Brain microvascular endothelial cell (primary cell): ENCODE results near the gene SIGLEC9.

Experiments used
- DNase-seq: peaks from one replicate; pipeline ENCODE4 v3.0.0-alpha.2; 2020
- H3K27ac ChIP-seq: fragments of 250-450 bp; sonication (Bioruptor Pico); 2 replicates; pipeline ENCODE4 v1.5.1; 2020; ENCODE audit warnings: mild to moderate bottlenecking, moderate library complexity
- H3K27me3 ChIP-seq: fragments of 250-450 bp; sonication (Bioruptor Pico); replicated peaks from 2 replicates; pipeline ENCODE4 v1.5.1; 2020; ENCODE audit warnings: mild to moderate bottlenecking
- H3K36me3 ChIP-seq: fragments of 250-450 bp; sonication (Bioruptor Pico); replicated peaks from 2 replicates; pipeline ENCODE4 v1.5.1; 2020; ENCODE audit warnings: mild to moderate bottlenecking
- H3K4me3 ChIP-seq: 2 replicates; pipeline ENCODE4 v1.5.1; 2011; ENCODE audit warnings: low read depth, mild to moderate bottlenecking, control low read depth, low read length, moderate library complexity
- in situ Hi-C: cut with HindIII; loops from 2 replicates; pipeline ENCODE4 v1.10.0; 2017; ENCODE audit warnings: low sequenced_read_pairs, low pct_ligation_motif_present
- TF ChIP-seq, protein P1 (sequence below): IDR thresholded peaks from 2 replicates; pipeline ENCODE4 v1.5.1; 2011; ENCODE audit warnings: low read depth, mild to moderate bottlenecking, moderate library complexity, low read length, control low read depth, inconsistent platforms; ENCODE audit errors: missing control alignments

Gene SIGLEC9

DNA sequence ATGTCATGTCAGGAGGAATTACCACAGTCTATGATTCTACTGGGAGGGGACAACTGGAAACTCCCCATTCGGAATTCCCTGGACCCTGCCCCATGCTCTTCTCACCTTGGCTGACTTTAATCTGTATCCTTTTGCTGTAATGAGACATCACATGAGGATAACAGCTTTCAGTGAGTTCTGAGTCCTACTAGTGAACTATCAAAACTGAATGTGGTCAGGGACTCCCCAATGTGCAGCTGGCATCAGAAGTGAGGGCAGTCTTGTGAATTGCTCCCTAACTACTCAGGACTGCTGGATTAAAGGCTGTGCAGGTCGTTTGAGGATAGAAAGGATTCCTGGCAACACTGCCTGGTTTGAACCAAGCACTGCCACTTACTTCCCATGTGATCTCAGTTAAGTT lies 32.6 kb downstream of the SIGLEC9 start:
- Histone ChIP-seq H3K27me3 (peaks cover 2% of the 10 kb centered on the region), H3K27ac (no peak overlapping the region), H3K36me3 (no peaks in the 10 kb centered on the region), H3K4me3 (no peak overlapping the region)
- in situ Hi-C loops, result no loop called here
- DNase-seq, result no peak
- TF ChIP-seq, protein P1, sequence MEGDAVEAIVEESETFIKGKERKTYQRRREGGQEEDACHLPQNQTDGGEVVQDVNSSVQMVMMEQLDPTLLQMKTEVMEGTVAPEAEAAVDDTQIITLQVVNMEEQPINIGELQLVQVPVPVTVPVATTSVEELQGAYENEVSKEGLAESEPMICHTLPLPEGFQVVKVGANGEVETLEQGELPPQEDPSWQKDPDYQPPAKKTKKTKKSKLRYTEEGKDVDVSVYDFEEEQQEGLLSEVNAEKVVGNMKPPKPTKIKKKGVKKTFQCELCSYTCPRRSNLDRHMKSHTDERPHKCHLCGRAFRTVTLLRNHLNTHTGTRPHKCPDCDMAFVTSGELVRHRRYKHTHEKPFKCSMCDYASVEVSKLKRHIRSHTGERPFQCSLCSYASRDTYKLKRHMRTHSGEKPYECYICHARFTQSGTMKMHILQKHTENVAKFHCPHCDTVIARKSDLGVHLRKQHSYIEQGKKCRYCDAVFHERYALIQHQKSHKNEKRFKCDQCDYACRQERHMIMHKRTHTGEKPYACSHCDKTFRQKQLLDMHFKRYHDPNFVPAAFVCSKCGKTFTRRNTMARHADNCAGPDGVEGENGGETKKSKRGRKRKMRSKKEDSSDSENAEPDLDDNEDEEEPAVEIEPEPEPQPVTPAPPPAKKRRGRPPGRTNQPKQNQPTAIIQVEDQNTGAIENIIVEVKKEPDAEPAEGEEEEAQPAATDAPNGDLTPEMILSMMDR, result no peak

DNA sequence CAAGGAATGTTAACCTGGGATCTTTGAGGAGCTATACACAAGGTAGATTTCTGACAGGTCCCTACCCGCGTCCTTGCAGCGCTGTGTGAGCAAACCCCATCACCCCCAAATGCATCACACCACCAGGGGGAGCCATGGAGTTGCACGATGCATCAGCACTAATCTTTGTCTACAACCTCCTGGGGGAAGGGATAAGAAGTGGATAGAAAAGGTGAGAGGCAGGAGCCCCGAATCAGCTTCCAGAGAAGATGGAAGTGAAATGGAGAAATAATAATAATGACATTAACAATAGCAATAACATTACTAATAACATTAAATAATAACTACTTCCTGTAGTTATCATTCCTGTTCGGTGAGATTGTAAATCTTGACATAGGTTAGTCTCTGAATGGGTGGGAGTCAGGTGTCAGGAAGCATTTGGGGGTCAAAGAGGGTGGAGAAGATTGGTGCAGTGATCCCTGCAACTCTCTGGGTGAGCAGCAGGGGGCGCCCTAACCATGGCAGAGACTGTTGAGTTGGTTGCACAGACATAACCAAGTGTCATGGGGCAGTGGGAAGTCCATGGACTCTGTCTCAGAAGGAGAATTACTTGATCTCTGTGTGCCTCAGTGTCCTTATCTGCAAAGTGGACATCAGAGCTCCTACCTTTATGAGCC lies 33.9 kb downstream of the SIGLEC9 start:
- TF ChIP-seq, protein P1, result peak; percentile 77
- H3K27ac ChIP-seq, result no peak overlapping the region
- peak; percentile 11 for DNase-seq
- H3K36me3 ChIP-seq, result no peaks in the 10 kb centered on the region
- in situ Hi-C loops, result no loop called here
- H3K27me3 ChIP-seq, result peaks cover 2% of the 10 kb centered on the region
- no peak overlapping the region for H3K4me3 ChIP-seq

DNA sequence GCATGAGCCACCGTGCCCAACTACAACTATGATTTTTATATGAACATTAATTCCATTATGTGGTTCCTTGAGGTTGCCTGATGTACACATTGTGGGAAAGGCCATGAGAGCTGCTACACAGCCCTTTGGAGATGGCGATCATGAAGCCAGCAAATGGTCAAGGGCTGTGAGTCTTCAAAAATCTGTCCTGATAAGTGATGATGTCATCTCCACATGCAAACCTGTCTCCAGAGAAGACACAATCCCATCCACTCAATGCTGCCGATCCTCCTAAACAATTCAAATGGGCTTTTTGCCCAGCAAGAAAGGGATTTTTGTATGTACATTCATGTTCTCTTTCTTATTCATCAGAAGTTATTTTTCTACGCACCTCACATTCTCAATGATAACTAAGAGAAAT lies 35.0 kb downstream of the SIGLEC9 start:
- Histone ChIP-seq H3K27ac (no peak overlapping the region), H3K4me3 (no peak overlapping the region), H3K36me3 (no peaks in the 10 kb centered on the region), H3K27me3 (peaks cover 2% of the 10 kb centered on the region)
- in situ Hi-C loops, result no loop called here
- TF ChIP-seq, protein P1, result no peak
- no peak for DNase-seq

DNA sequence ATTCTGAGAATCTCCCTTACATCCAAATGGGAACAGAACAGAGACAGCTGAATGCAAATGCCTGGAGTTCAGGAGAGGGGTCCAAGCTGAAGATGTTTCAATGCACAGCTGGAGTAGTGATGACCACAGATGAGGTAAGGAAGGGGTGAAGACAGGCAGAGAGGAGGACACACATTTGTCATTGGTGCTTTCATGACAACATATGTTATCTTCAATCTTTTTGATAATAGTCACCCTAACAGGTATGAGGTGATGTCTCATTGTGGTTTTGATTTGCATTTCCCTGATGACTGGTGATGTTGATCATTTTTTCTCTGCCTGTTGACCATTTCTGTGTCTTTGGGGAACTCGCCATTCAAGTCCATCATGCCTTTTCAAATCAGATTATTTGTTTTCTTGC lies 36.6 kb downstream of the SIGLEC9 start:
- Histone ChIP-seq H3K27ac (no peak overlapping the region), H3K4me3 (no peak overlapping the region), H3K27me3 (peaks cover 2% of the 10 kb centered on the region), H3K36me3 (no peaks in the 10 kb centered on the region)
- TF ChIP-seq, protein P1, result no peak
- in situ Hi-C loops, result no loop called here
- DNase-seq, result no peak

DNA sequence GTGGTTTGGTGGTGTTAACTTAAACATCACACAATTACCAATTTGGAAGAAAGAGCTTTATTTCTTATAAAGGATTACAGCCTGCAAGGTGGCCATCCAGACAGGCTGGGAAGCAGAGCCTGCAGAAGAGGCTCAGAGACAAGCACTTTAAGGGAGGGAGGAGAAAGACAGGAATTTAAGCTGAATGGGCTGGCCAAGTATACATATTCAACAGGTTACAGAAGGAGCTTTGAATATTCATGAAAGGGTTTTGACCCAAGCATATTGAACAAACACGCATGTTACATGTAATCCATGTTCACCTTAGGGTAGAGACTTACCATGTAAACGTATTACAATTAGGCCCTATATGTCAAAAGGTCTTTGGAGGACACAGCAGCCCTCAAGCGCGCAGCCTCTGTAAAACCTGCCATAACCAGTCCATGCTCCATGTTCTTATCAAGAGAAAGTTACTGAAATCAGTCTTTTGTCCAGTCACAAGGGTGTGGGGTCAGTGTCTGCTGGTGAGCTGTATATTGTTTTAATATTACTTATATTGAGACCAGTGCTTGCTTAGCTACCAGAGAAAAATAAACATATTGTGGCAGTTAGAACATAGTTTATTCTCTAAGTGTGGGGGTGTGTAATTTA lies 37.3 kb downstream of the SIGLEC9 start:
- no peak for DNase-seq
- Histone ChIP-seq H3K36me3 (no peaks in the 10 kb centered on the region), H3K27ac (no peak overlapping the region), H3K4me3 (no peak overlapping the region), H3K27me3 (peaks cover 2% of the 10 kb centered on the region)
- TF ChIP-seq, protein P1, result no peak
- in situ Hi-C loops, result no loop called here
